CD14-positive monocyte (primary cell): Measurements from ENCODE around the gene CSKMT. TPM values are rescaled to one million over a fixed set of nuclear protein-coding genes. Genes with fewer than 3 reads are reported as not detected.

ENCODE experiments used
- DNase-seq, 3 donors: peaks; one replicate each; pipeline ENCODE4 v3.0.0-alpha.2; 2011 to 2022
- H2AFZ ChIP-seq: 2 replicates; pipeline ENCODE4 v1.6.0; 2012; ENCODE audit warnings: mild to moderate bottlenecking, low read depth, low read length, inconsistent platforms; ENCODE audit not compliant: insufficient read depth, poor library complexity, severe bottlenecking
- H3K27ac ChIP-seq, 2 donors: 1 replicate in 1 of 2; 2 replicates in 1 of 2; pipeline ENCODE4 v1.5.1; 2012 to 2013; ENCODE audit warnings: low read length in 2 of 2, control low read depth in 1 of 2, inconsistent platforms in 1 of 2, low read depth in 1 of 2, mild to moderate bottlenecking in 1 of 2
- H3K27me3 ChIP-seq, 2 donors: one replicate each; pipeline versions ENCODE4 v1.6.0 to v1.6.1; 2011 to 2013; ENCODE audit warnings: low read length in 2 of 2; ENCODE audit not compliant: control insufficient read depth in 2 of 2, insufficient read depth in 2 of 2
- H3K36me3 ChIP-seq, 2 donors: replicated peaks in 1 of 2; 1 replicate in 1 of 2; 2 replicates in 1 of 2; pipeline versions ENCODE4 v1.5.1 to v1.6.1; 2012 to 2013; ENCODE audit warnings: low read length in 2 of 2, control low read depth in 1 of 2, inconsistent platforms in 1 of 2, mild to moderate bottlenecking in 1 of 2; ENCODE audit not compliant: insufficient read depth in 2 of 2, control insufficient read depth in 1 of 2
- H3K4me1 ChIP-seq, 2 donors: 1 replicate in 1 of 2; 2 replicates in 1 of 2; pipeline versions ENCODE4 v1.5.1 to v1.6.1; 2012 to 2013; ENCODE audit warnings: low read length in 2 of 2, control low read depth in 1 of 2, inconsistent platforms in 1 of 2, mild to moderate bottlenecking in 1 of 2, moderate library complexity in 1 of 2; ENCODE audit not compliant: insufficient read depth in 2 of 2, control insufficient read depth in 1 of 2
- H3K4me2 ChIP-seq: replicated peaks from 2 replicates; pipeline ENCODE3; 2012; ENCODE audit warnings: low read length, moderate library complexity, mild to moderate bottlenecking; ENCODE audit not compliant: poor library complexity, severe bottlenecking; ENCODE audit errors: extremely low read depth
- H3K4me3 ChIP-seq, 3 experiments: fragments of 200-600 bp in 1 of 3; sonication (generic) in 1 of 3; replicated peaks in 1 of 3; 1 replicate in 2 of 3; 2 replicates in 1 of 3; pipeline ENCODE4 v1.5.1; 2011 to 2013; ENCODE audit warnings: low read length in 3 of 3, mild to moderate bottlenecking in 3 of 3, control low read depth in 2 of 3, low read depth in 2 of 3, inconsistent platforms in 1 of 3, moderate library complexity in 1 of 3
- H3K79me2 ChIP-seq: 2 replicates; pipeline ENCODE4 v1.6.0; 2012; ENCODE audit warnings: mild to moderate bottlenecking, control low read depth, inconsistent platforms, low read length, moderate library complexity; ENCODE audit not compliant: insufficient read depth
- H3K9ac ChIP-seq: 2 replicates; pipeline ENCODE4 v1.6.0; 2017; ENCODE audit warnings: low read length, mild to moderate bottlenecking; ENCODE audit not compliant: insufficient read depth, poor library complexity, severe bottlenecking
- H3K9me3 ChIP-seq, 2 donors: replicated peaks in 1 of 2; 1 replicate in 1 of 2; 2 replicates in 1 of 2; pipeline versions ENCODE4 v1.5.1 to v1.6.1; 2012 to 2013; ENCODE audit warnings: low read length in 2 of 2, control low read depth in 1 of 2; ENCODE audit not compliant: control insufficient read depth in 1 of 2, insufficient read depth in 1 of 2
- H4K20me1 ChIP-seq: 2 replicates; pipeline ENCODE4 v1.6.0; 2012; ENCODE audit warnings: mild to moderate bottlenecking, low read length, control low read depth, moderate library complexity; ENCODE audit not compliant: insufficient read depth
- H3K27ac Mint-ChIP-seq, 7 donors: one replicate each; pipeline ENCODE4 v1.8.0; 2020; ENCODE audit warnings: mild to moderate bottlenecking in 7 of 7, mixed read lengths in 7 of 7, moderate library complexity in 6 of 7, inconsistent platforms in 2 of 7
- H3K27me3 Mint-ChIP-seq, 3 donors: one replicate each; pipeline ENCODE4 v1.8.0; 2021 to 2022; ENCODE audit warnings: low read depth in 3 of 3, mild to moderate bottlenecking in 3 of 3, mixed read lengths in 3 of 3, moderate library complexity in 3 of 3, inconsistent platforms in 1 of 3
- H3K36me3 Mint-ChIP-seq, 2 donors: one replicate each; pipeline ENCODE4 v1.8.0; 2020; ENCODE audit warnings: mixed read lengths in 2 of 2, inconsistent platforms in 1 of 2, mild to moderate bottlenecking in 1 of 2
- H3K4me1 Mint-ChIP-seq: one replicate; pipeline ENCODE4 v1.8.0; 2020; ENCODE audit warnings: mild to moderate bottlenecking, mixed read lengths
- H3K4me3 Mint-ChIP-seq, 2 donors: one replicate each; pipeline ENCODE4 v1.8.0; 2020; ENCODE audit warnings: mild to moderate bottlenecking in 2 of 2, mixed read lengths in 2 of 2, moderate library complexity in 1 of 2
- H3K9me3 Mint-ChIP-seq, 7 donors: one replicate each; pipeline ENCODE4 v1.8.0; 2020 to 2022; ENCODE audit warnings: mixed read lengths in 7 of 7, mild to moderate bottlenecking in 6 of 7, moderate library complexity in 6 of 7, inconsistent platforms in 2 of 7
- WGBS: methylation state at CpG from one replicate; pipeline ENCODE4 v1.1.5; 2013; ENCODE audit warnings: missing lambda C conversion rate; ENCODE audit not compliant: insufficient coverage; 5-methylcytosine and 5-hydroxymethylcytosine counted together
- intact Hi-C, 2 donors: fragments of 100-400 bp; cut with micrococcal nuclease; formaldehyde crosslinking; loops; one replicate each; pipeline versions ENCODE4 v1.15.0 to v1.15.1; 2023
- polyA plus RNA-seq, 3 donors: library from polyadenylated mRNA; depleted of rRNA in 1 of 3; unstranded in 2 of 3; stranded (reverse) in 1 of 3; fragments of 300-500 nt in 2 of 3; fragments of >200 nt in 1 of 3; fragmentation: Illumina TruSeq in 2 of 3; gene quantifications; 1 replicate in 2 of 3; 2 replicates in 1 of 3; pipeline ENCODE4 v1.2.3, GENCODE V29; 2012 to 2021
- TF ChIP-seq, protein P1 (sequence below): fragments of 200-600 bp; IDR thresholded peaks from one replicate; pipeline ENCODE4 v1.8.0; 2022; ENCODE audit warnings: antibody characterized with exemption, mild to moderate bottlenecking

Gene CSKMT
- polyA plus RNA-seq, 3 donors: 0.73 to 4.9 (median 1.4) TPM

DNA sequence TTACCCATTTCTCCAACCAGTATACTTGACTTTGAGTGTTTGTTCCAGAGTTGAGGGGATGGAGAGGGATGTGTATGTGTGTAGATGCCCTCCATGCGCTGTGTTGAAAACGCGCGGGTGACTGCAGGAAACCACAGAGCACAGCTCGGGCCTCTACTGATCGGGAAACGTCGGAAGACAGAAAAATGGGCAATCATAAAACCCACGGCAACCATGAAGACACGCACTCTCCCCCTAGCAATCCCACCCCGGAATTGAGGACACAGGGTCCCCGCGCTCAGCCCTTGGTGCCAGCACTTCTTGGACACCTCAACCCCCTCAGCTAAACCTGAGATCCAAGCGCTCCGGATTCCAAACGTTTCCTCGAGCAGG, 6.1 kb downstream of the CSKMT start:
- Histone ChIP-seq H3K79me2 (peaks cover 75% of the 10 kb centered on the region), H3K4me2 (peak overlapping the region; percentile 83), H4K20me1 (peaks cover 23% of the 10 kb centered on the region), H3K27ac (peak overlapping the region; percentile 83), H3K9ac (peak overlapping the region; percentile 77), H2AFZ (peak overlapping the region; percentile 97), H3K4me1 (peaks cover 39% of the 10 kb centered on the region in 2 donors), H3K36me3 (peaks cover 13 to 39% of the 10 kb centered on the region in 2 donors), H3K27me3 (no peaks in the 10 kb centered on the region), H3K4me3 (peak overlapping the region; percentile 48 to 99 (median 93)), H3K9me3 (no peaks in the 10 kb centered on the region)
- Mint-ChIP-seq H3K9me3 (peaks cover 0 to 2% (median 0%) of the 10 kb centered on the region in 7 donors), H3K27me3 (no peaks in the 10 kb centered on the region), H3K4me3 (peak overlapping the region; percentile 99), H3K4me1 (peaks cover 59% of the 10 kb centered on the region), H3K36me3 (peaks cover 15 to 43% of the 10 kb centered on the region in 2 donors), H3K27ac (peak overlapping the region; percentile 92 to 97 (median 95))
- 0% methylated on average over 16 of the region's 17 CpGs for WGBS
- DNase-seq: peak in 1 of 3 donors; percentile 10
- intact Hi-C loops: no loop called here
- TF ChIP-seq, protein P1, sequence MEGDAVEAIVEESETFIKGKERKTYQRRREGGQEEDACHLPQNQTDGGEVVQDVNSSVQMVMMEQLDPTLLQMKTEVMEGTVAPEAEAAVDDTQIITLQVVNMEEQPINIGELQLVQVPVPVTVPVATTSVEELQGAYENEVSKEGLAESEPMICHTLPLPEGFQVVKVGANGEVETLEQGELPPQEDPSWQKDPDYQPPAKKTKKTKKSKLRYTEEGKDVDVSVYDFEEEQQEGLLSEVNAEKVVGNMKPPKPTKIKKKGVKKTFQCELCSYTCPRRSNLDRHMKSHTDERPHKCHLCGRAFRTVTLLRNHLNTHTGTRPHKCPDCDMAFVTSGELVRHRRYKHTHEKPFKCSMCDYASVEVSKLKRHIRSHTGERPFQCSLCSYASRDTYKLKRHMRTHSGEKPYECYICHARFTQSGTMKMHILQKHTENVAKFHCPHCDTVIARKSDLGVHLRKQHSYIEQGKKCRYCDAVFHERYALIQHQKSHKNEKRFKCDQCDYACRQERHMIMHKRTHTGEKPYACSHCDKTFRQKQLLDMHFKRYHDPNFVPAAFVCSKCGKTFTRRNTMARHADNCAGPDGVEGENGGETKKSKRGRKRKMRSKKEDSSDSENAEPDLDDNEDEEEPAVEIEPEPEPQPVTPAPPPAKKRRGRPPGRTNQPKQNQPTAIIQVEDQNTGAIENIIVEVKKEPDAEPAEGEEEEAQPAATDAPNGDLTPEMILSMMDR: no peak

DNA sequence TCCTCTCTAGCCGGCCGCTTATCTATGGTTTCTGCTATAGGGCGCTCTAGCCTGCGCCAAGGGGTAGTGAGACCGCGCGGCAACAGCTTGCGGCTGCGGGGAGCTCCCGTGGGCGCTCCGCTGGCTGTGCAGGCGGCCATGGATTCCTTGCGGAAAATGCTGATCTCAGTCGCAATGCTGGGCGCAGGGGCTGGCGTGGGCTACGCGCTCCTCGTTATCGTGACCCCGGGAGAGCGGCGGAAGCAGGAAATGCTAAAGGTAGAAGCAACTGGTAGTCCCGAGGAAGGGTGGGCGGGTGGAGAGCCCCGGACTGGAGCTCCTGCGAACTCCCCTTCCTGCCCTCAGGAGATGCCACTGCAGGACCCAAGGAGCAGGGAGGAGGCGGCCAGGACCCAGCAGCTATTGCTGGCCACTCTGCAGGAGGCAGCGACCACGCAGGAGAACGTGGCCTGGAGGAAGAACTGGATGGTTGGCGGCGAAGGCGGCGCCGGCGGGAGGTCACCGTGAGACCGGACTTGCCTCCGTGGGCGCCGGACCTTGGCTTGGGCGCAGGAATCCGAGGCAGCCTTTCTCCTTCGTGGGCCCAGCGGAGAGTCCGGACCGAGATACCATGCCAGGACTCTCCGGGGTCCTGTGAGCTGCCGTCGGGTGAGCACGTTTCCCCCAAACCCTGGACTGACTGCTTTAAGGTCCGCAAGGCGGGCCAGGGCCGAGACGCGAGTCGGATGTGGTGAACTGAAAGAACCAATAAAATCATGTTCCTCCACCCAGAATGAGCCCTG, 6.7 kb downstream of the CSKMT start, which contains the start of the genes LBHD1 and UQCC3:
Gene LBHD1 (minus strand): TSS at position 660 of the 782 bp plus-strand sequence. CDS start 2,236 bp downstream, outside the sequence.
Gene UQCC3 (plus strand): TSS at position 66 of the 782 bp plus-strand sequence. CDS start 73 bp downstream, at position 139.
- H4K20me1 ChIP-seq: peaks cover 23% of the 10 kb centered on the region
- peak; percentile 57 to 59 (median 57) for DNase-seq
- no peaks in the 10 kb centered on the region for H3K27me3 Mint-ChIP-seq
- H3K27ac Mint-ChIP-seq: peak within 1 kb of the TSS; percentile 92 to 97 (median 95)
- peaks cover 0 to 2% (median 0%) of the 10 kb centered on the region in 7 donors for H3K9me3 Mint-ChIP-seq
- H3K4me2 ChIP-seq: peak within 1 kb of the TSS; percentile 83
- peak within 1 kb of the TSS; percentile 97 for H2AFZ ChIP-seq
- peak within 1 kb of the TSS; percentile 48 to 99 (median 93) for H3K4me3 ChIP-seq
- H3K9me3 ChIP-seq: no peaks in the 10 kb centered on the region
- H3K4me1 Mint-ChIP-seq: peaks cover 59% of the 10 kb centered on the region
- intact Hi-C loops: no loop called here
- peaks cover 75% of the 10 kb centered on the region for H3K79me2 ChIP-seq
- TF ChIP-seq, protein P1: no peak
- under 1% methylated on average over 56 of the region's 59 CpGs for WGBS
- H3K27ac ChIP-seq: peak within 1 kb of the TSS; percentile 83
- peaks cover 17 to 41% of the 10 kb centered on the region in 2 donors for H3K36me3 ChIP-seq
- peaks cover 33 to 37% of the 10 kb centered on the region in 2 donors for H3K4me1 ChIP-seq
- no peaks in the 10 kb centered on the region for H3K27me3 ChIP-seq
- H3K36me3 Mint-ChIP-seq: peaks cover 21 to 46% of the 10 kb centered on the region in 2 donors
- peak within 1 kb of the TSS; percentile 99 for H3K4me3 Mint-ChIP-seq
- H3K9ac ChIP-seq: peak within 1 kb of the TSS; percentile 77
